HEK293 (cell line): ENCODE measurements around the gene ZDHHC6.

ENCODE experiments used
- CTCF ChIA-PET: fragments of 350-600 bp; formaldehyde crosslinking; extraction: SDS; loops from one replicate; lab custom pipeline; 2021; ENCODE audit warnings: antibody characterized with exemption; lab: Yijun Ruan, JAX
- POLR2A ChIA-PET: fragments of 300-600 bp; formaldehyde crosslinking; extraction: SDS; loops from one replicate; lab custom pipeline; 2020; ENCODE audit warnings: antibody characterized with exemption, inconsistent platforms; lab: Yijun Ruan, JAX
- H3K27ac ChIP-seq: fragments of 200-500 bp; sonication (Bioruptor generic); 2 replicates; pipeline ENCODE4 v1.5.1; 2014; ENCODE audit warnings: low read depth, low read length, control low read depth, inconsistent platforms; ENCODE audit errors: extremely low read depth
- H3K36me3 ChIP-seq, 2 experiments: fragments of 200-500 bp in 1 of 2; sonication (Bioruptor generic) in 1 of 2; 1 replicate in 1 of 2; 2 replicates in 1 of 2; pipeline ENCODE4 v1.5.1; 2014 to 2017; ENCODE audit warnings: inconsistent platforms in 2 of 2, low read length in 2 of 2; ENCODE audit not compliant: control insufficient read depth in 2 of 2, insufficient read depth in 1 of 2
- H3K4me1 ChIP-seq: fragments of 200-500 bp; sonication (Bioruptor generic); 2 replicates; pipeline ENCODE4 v1.5.1; 2014; ENCODE audit warnings: mild to moderate bottlenecking, low read length, inconsistent platforms; ENCODE audit not compliant: control insufficient read depth, insufficient read depth
- H3K4me3 ChIP-seq: 2 replicates; pipeline ENCODE4 v1.5.1; 2011; ENCODE audit warnings: low read depth, mild to moderate bottlenecking, control low read depth, low read length, moderate library complexity
- H3K9me3 ChIP-seq: fragments of 200-500 bp; sonication (Bioruptor generic); 2 replicates; pipeline ENCODE4 v1.5.1; 2014; ENCODE audit warnings: low read depth, low read length, inconsistent platforms; ENCODE audit not compliant: control insufficient read depth, insufficient read depth
- KLF8 ChIP-seq: fragments of 450-650 bp; formaldehyde crosslinking; IDR thresholded peaks from 2 replicates; pipeline ENCODE4 v1.5.1; 2016; ENCODE audit warnings: missing biosample characterization, missing genetic modification characterization
- OSR2 ChIP-seq: fragments of 450-650 bp; formaldehyde crosslinking; IDR thresholded peaks from 2 replicates; pipeline ENCODE4 v1.5.1; 2016; ENCODE audit warnings: missing biosample characterization, missing genetic modification characterization
- RBAK ChIP-seq: fragments of 450-650 bp; formaldehyde crosslinking; IDR thresholded peaks from 2 replicates; pipeline ENCODE4 v1.5.1; 2016; ENCODE audit warnings: missing biosample characterization, missing genetic modification characterization
- SP2 ChIP-seq: fragments of 450-650 bp; formaldehyde crosslinking; IDR thresholded peaks from 2 replicates; pipeline ENCODE4 v1.5.1; 2016; ENCODE audit warnings: missing biosample characterization, missing genetic modification characterization
- ZBTB20 ChIP-seq: fragments of 450-650 bp; formaldehyde crosslinking; IDR thresholded peaks from 2 replicates; pipeline ENCODE4 v1.5.1; 2016; ENCODE audit warnings: missing biosample characterization, missing genetic modification characterization
- ZNF202 ChIP-seq: fragments of 450-650 bp; formaldehyde crosslinking; IDR thresholded peaks from 2 replicates; pipeline ENCODE4 v1.5.1; 2016; ENCODE audit warnings: missing biosample characterization, missing genetic modification characterization, borderline replicate concordance
- ZNF248 ChIP-seq: fragments of 450-650 bp; formaldehyde crosslinking; IDR thresholded peaks from 2 replicates; pipeline ENCODE4 v1.5.1; 2017; ENCODE audit warnings: missing biosample characterization, missing genetic modification characterization
- ZNF37A ChIP-seq: fragments of 450-650 bp; IDR thresholded peaks from 2 replicates; pipeline ENCODE4 v1.5.1; 2018; ENCODE audit warnings: missing biosample characterization, missing genetic modification characterization
- ZNF404 ChIP-seq: fragments of 450-650 bp; formaldehyde crosslinking; IDR thresholded peaks from 2 replicates; pipeline ENCODE4 v1.5.1; 2017; ENCODE audit warnings: missing biosample characterization, missing genetic modification characterization
- ZNF610 ChIP-seq: fragments of 450-650 bp; formaldehyde crosslinking; IDR thresholded peaks from 2 replicates; pipeline ENCODE4 v1.5.1; 2016; ENCODE audit warnings: missing biosample characterization, missing genetic modification characterization, borderline replicate concordance
- ZNF624 ChIP-seq: fragments of 450-650 bp; formaldehyde crosslinking; IDR thresholded peaks from 2 replicates; pipeline ENCODE4 v1.5.1; 2017; ENCODE audit warnings: missing biosample characterization, missing genetic modification characterization
- ZNF626 ChIP-seq: fragments of 450-650 bp; sonication (Bioruptor Pico); formaldehyde crosslinking; IDR thresholded peaks from 2 replicates; pipeline ENCODE4 v1.5.1; 2018; ENCODE audit warnings: missing biosample characterization, missing genetic modification characterization, inconsistent platforms
- ZNF660 ChIP-seq: fragments of 450-650 bp; IDR thresholded peaks from 2 replicates; pipeline ENCODE4 v1.5.1; 2018; ENCODE audit warnings: missing biosample characterization, mild to moderate bottlenecking, missing genetic modification characterization
- TF ChIP-seq, protein P1 (sequence below): fragments of 450-650 bp; formaldehyde crosslinking; IDR thresholded peaks from 2 replicates; pipeline ENCODE4 v1.5.0; 2017; ENCODE audit warnings: missing biosample characterization, missing genetic modification characterization, borderline replicate concordance
- TF ChIP-seq, protein P2 (sequence below): fragments of 450-650 bp; formaldehyde crosslinking; IDR thresholded peaks from 2 replicates; pipeline ENCODE4 v1.5.1; 2016; ENCODE audit warnings: missing biosample characterization, missing genetic modification characterization, borderline replicate concordance

Gene ZDHHC6

DNA sequence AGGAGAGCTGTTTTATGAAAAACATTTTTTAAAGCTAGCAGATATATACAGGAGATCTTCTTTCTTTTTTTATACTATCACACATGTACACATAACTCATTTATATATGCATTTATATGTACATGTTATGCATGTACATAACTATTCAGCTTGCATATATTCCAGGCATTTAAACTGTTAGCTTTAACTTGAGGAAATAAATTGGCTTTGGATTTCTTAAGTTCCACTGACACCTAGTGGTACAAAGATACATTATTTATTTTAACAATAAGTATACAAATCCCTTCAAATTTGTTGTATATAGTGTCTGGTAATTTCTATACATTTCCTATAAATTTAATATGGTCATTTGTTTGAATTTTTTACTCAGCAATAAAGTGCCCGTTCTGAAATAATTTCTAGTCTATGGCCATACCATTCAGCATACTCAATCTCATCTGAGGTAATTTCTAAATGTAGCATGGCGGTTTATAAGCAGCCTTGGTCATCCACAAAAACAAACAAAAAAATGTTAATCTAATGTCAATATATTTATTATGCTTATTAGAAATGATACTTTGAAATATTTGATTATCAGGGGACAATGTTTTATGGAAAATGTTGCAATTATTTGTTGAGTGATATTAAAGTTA is 11.6 kb downstream of the ZDHHC6 start (continued):
- TF ChIP-seq ZNF404 (tag by site-specific recombination) = no peak

DNA sequence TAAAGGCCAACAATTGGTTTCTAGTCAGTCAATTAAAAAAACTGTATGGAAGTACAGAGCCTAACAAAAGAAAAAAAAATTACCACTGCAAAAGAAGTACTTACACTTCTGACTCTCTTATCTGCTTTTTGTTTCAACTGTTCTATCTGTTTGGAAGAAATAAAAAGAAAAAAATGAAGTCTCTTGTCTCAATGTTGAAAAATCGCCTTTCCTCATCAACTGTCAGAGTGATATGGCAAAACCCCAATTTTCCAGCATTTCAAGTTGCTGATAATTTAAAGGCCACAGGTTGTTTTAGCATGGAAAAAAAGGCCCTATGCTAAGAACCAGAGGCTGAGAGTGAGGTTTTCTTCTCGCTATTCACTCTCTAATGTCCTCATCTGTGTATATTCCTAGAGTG is 13.6 kb downstream of the ZDHHC6 start:
- Histone ChIP-seq H3K9me3 (no peaks in the 10 kb centered on the region), H3K27ac (no peak overlapping the region), H3K4me1 (no peaks in the 10 kb centered on the region), H3K36me3 (peaks cover 52 to 79% of the 10 kb centered on the region in 2 experiments), H3K4me3 (no peak overlapping the region)
- no peak for TF ChIP-seq RBAK (tag by site-specific recombination)
- no peak for TF ChIP-seq KLF8 (tag by site-specific recombination)
- no peak for TF ChIP-seq SP2
- no peak for TF ChIP-seq ZBTB20 (tag by site-specific recombination)
- no peak for TF ChIP-seq ZNF202
- TF ChIP-seq, protein P1, sequence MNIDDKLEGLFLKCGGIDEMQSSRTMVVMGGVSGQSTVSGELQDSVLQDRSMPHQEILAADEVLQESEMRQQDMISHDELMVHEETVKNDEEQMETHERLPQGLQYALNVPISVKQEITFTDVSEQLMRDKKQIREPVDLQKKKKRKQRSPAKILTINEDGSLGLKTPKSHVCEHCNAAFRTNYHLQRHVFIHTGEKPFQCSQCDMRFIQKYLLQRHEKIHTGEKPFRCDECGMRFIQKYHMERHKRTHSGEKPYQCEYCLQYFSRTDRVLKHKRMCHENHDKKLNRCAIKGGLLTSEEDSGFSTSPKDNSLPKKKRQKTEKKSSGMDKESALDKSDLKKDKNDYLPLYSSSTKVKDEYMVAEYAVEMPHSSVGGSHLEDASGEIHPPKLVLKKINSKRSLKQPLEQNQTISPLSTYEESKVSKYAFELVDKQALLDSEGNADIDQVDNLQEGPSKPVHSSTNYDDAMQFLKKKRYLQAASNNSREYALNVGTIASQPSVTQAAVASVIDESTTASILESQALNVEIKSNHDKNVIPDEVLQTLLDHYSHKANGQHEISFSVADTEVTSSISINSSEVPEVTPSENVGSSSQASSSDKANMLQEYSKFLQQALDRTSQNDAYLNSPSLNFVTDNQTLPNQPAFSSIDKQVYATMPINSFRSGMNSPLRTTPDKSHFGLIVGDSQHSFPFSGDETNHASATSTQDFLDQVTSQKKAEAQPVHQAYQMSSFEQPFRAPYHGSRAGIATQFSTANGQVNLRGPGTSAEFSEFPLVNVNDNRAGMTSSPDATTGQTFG = no peak
- ChIA-PET CTCF (interaction anchor here (0.8 to 1.1 kb wide), 3 partner anchors 33 to 119 kb away, joined by 3 to 4 read pairs (median 3); no protein-coding TSS in a partner anchor), POLR2A (no interaction called here)

DNA sequence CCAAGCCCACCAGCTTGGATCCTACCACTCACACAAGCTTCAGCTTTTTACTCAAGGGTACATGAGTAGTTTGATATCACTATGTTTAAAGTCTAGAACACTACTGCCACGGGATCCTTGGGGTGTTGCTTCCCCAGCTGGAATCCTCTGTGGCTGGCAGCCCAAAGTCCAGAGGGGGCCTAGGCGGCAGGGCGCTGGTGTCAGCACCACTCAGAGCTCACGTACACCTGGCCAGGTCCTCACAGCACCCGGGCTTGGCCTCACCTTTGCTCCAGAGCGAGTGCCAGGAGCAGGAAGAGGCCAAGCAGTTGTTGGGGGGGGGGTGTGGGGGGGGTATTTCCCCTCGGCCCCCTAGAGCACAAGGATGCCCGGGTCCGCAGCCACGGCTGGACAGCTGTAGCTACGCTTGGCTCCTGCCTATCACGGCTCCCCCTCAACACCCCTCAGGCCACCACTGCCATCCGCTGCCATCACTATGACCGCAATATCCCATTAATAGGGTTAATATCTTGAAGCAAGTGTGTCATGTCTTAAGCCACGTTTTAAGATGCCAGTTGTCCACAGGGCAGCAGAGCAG is 17.0 kb downstream of the ZDHHC6 start:
- ChIA-PET CTCF (interaction anchor here (1.3 kb wide), 1 partner anchor 114 kb away, joined by 3 read pairs; no protein-coding TSS in a partner anchor), POLR2A (interaction anchor here (0.6 to 1.3 kb wide), 2 partner anchors 17 to 596 kb away, joined by 3 read pairs; partner anchors contain the start of gene VTI1A)
- Histone ChIP-seq H3K36me3 (peaks cover 39 to 56% of the 10 kb centered on the region in 2 experiments), H3K4me3 (no peak overlapping the region), H3K9me3 (no peaks in the 10 kb centered on the region), H3K27ac (no peak overlapping the region), H3K4me1 (no peaks in the 10 kb centered on the region)
- TF ChIP-seq ZNF626 (tag by site-specific recombination) (no peak), ZNF37A (tag by site-specific recombination) (no peak), ZNF660 (tag by site-specific recombination) (no peak), ZNF248 (no peak), ZNF610 (no peak), OSR2 (tag by site-specific recombination) (no peak), ZNF624 (tag by site-specific recombination) (no peak)
- TF ChIP-seq, protein P2, sequence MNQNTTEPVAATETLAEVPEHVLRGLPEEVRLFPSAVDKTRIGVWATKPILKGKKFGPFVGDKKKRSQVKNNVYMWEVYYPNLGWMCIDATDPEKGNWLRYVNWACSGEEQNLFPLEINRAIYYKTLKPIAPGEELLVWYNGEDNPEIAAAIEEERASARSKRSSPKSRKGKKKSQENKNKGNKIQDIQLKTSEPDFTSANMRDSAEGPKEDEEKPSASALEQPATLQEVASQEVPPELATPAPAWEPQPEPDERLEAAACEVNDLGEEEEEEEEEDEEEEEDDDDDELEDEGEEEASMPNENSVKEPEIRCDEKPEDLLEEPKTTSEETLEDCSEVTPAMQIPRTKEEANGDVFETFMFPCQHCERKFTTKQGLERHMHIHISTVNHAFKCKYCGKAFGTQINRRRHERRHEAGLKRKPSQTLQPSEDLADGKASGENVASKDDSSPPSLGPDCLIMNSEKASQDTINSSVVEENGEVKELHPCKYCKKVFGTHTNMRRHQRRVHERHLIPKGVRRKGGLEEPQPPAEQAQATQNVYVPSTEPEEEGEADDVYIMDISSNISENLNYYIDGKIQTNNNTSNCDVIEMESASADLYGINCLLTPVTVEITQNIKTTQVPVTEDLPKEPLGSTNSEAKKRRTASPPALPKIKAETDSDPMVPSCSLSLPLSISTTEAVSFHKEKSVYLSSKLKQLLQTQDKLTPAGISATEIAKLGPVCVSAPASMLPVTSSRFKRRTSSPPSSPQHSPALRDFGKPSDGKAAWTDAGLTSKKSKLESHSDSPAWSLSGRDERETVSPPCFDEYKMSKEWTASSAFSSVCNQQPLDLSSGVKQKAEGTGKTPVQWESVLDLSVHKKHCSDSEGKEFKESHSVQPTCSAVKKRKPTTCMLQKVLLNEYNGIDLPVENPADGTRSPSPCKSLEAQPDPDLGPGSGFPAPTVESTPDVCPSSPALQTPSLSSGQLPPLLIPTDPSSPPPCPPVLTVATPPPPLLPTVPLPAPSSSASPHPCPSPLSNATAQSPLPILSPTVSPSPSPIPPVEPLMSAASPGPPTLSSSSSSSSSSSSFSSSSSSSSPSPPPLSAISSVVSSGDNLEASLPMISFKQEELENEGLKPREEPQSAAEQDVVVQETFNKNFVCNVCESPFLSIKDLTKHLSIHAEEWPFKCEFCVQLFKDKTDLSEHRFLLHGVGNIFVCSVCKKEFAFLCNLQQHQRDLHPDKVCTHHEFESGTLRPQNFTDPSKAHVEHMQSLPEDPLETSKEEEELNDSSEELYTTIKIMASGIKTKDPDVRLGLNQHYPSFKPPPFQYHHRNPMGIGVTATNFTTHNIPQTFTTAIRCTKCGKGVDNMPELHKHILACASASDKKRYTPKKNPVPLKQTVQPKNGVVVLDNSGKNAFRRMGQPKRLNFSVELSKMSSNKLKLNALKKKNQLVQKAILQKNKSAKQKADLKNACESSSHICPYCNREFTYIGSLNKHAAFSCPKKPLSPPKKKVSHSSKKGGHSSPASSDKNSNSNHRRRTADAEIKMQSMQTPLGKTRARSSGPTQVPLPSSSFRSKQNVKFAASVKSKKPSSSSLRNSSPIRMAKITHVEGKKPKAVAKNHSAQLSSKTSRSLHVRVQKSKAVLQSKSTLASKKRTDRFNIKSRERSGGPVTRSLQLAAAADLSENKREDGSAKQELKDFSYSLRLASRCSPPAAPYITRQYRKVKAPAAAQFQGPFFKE (tag by site-specific recombination) = no peak
